ENCODE results near the gene PBX3.
"Not testable (repeated sequence)": the region's sequence is repeated elsewhere in the genome, so short reads cannot be mapped to it uniquely, and the experiment has no call there.

PBX3 gene

GRCh38 chr9:125779220-125779565, 32.0 kb downstream of the PBX3 start:
- not testable (repeated sequence) for H4K8ac ChIP-seq (ENCODE audit: low read depth, low read length); H3K4me2 ChIP-seq (ENCODE audit: low read length); DNase-seq; H3K79me1 ChIP-seq (ENCODE audit: low read length); H3K27ac ChIP-seq (ENCODE audit: low read depth, low read length); H2BK120ac ChIP-seq (ENCODE audit: low read depth, low read length); H4K5ac ChIP-seq (ENCODE audit: low read length); H3K18ac ChIP-seq (ENCODE audit: low read length); H3K36me3 ChIP-seq (ENCODE audit: control insufficient read depth, insufficient read depth, low read length); H3K23ac ChIP-seq (ENCODE audit: low read length); H3K4me3 ChIP-seq (ENCODE audit: low read length); H2AK5ac ChIP-seq (ENCODE audit: low read length); H2BK5ac ChIP-seq (ENCODE audit: low read length); H3K4me1 ChIP-seq (ENCODE audit: control insufficient read depth, low read depth, low read length); H3K27me3 ChIP-seq (ENCODE audit: insufficient read depth, low read length, poor library complexity); H2BK15ac ChIP-seq (replicated peaks; ENCODE audit: low read depth); H3K56ac ChIP-seq (ENCODE audit: low read length); H3K9ac ChIP-seq (ENCODE audit: low read length); H3K4ac ChIP-seq (ENCODE audit: low read depth, low read length)
- no CpG with 5 or more reads among the region's 5 CpGs for WGBS (ENCODE audit: extremely low coverage, insufficient coverage, low lambda C conversion rate)
- H3K79me2 ChIP-seq (ENCODE audit: control insufficient read depth, insufficient read depth, low read length) = peaks cover 12% of the 10 kb centered on the region

- H2BK15ac ChIP-seq (replicated peaks; ENCODE audit: low read depth) = no peak overlapping the region
- H3K4me1 ChIP-seq (ENCODE audit: control insufficient read depth, low read depth, low read length) = no peaks in the 10 kb centered on the region
- no peak overlapping the region for H3K4me3 ChIP-seq (ENCODE audit: low read length)
- H3K18ac ChIP-seq (ENCODE audit: low read length) = no peak overlapping the region
- H3K23ac ChIP-seq (ENCODE audit: low read length) = no peak overlapping the region
- no peak overlapping the region for H4K8ac ChIP-seq (ENCODE audit: low read depth, low read length)
- H2AK5ac ChIP-seq (ENCODE audit: low read length) = no peak overlapping the region
- no peak overlapping the region for H3K27ac ChIP-seq (ENCODE audit: low read depth, low read length)
- WGBS (ENCODE audit: extremely low coverage, insufficient coverage, low lambda C conversion rate) = no CpG with 5 or more reads among the region's 2 CpGs
- no peak overlapping the region for H2BK5ac ChIP-seq (ENCODE audit: low read length)
- no peak overlapping the region for H4K5ac ChIP-seq (ENCODE audit: low read length)
- H3K79me2 ChIP-seq (ENCODE audit: control insufficient read depth, insufficient read depth, low read length) = peaks cover 15% of the 10 kb centered on the region
- H2BK120ac ChIP-seq (ENCODE audit: low read depth, low read length) = no peak overlapping the region
- H3K36me3 ChIP-seq (ENCODE audit: control insufficient read depth, insufficient read depth, low read length) = no peaks in the 10 kb centered on the region
- H3K4me2 ChIP-seq (ENCODE audit: low read length) = no peak overlapping the region
- H3K56ac ChIP-seq (ENCODE audit: low read length) = no peak overlapping the region
- peaks cover 8% of the 10 kb centered on the region for H3K79me1 ChIP-seq (ENCODE audit: low read length)
- no peak for DNase-seq
- H3K9ac ChIP-seq (ENCODE audit: low read length) = no peak overlapping the region
- H3K27me3 ChIP-seq (ENCODE audit: insufficient read depth, low read length, poor library complexity) = no peaks in the 10 kb centered on the region
- H3K4ac ChIP-seq (ENCODE audit: low read depth, low read length) = no peak overlapping the region
These were observed 35.5 kb downstream of the PBX3 start for GRCh38 chr9:125782718-125783117.

DNA sequence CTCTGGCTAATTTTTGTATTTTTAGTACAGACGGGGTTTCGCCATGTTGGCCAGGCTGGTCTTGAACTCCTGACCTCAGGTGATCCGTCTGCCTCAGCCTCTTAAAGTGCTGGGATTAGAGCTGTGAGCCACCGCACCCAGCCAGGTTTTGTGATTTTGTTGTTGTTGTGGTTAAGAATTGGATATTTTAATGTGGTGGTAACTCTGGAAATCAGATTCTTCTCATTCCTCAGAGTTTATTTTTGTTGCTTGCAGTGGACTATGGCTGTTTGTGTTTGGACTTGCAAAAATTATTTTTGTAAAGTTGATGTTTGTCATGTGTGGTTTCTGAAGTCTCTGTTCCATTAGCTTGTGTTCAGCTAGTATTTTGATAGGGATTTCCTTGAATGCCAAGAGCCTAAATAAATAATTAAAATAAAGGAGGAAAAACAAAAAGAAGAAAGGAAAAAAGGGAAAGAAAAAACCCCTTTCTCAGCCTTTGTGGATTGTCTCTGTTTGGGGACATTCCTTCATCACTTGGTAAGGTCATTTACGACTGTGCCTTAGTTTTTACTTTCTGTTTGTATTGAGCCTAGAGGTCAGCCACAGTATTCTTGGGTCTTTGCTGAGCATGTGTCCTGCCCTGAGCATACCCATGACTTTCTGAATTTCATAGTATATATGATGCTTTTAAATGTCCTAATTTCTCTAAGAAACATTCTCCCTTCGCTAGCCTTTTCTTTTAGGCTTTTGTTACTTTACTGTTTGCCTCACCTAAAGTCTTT, 37.3 kb downstream of the PBX3 start:
- H2AK5ac ChIP-seq (ENCODE audit: low read length) = no peak overlapping the region
- H2BK5ac ChIP-seq (ENCODE audit: low read length) = no peak overlapping the region
- no peaks in the 10 kb centered on the region for H3K27me3 ChIP-seq (ENCODE audit: insufficient read depth, low read length, poor library complexity)
- no peak overlapping the region for H2BK120ac ChIP-seq (ENCODE audit: low read depth, low read length)
- no peaks in the 10 kb centered on the region for H3K4me1 ChIP-seq (ENCODE audit: control insufficient read depth, low read depth, low read length)
- no peak overlapping the region for H3K4ac ChIP-seq (ENCODE audit: low read depth, low read length)
- peaks cover 15% of the 10 kb centered on the region for H3K79me2 ChIP-seq (ENCODE audit: control insufficient read depth, insufficient read depth, low read length)
- H4K5ac ChIP-seq (ENCODE audit: low read length) = no peak overlapping the region
- H3K36me3 ChIP-seq (ENCODE audit: control insufficient read depth, insufficient read depth, low read length) = no peaks in the 10 kb centered on the region
- peaks cover 8% of the 10 kb centered on the region for H3K79me1 ChIP-seq (ENCODE audit: low read length)
- no peak for DNase-seq
- H4K8ac ChIP-seq (ENCODE audit: low read depth, low read length) = no peak overlapping the region
- no peak overlapping the region for H3K18ac ChIP-seq (ENCODE audit: low read length)
- H3K9ac ChIP-seq (ENCODE audit: low read length) = no peak overlapping the region
- H3K56ac ChIP-seq (ENCODE audit: low read length) = no peak overlapping the region
- no peak overlapping the region for H2BK15ac ChIP-seq (replicated peaks; ENCODE audit: low read depth)
- no peak overlapping the region for H3K27ac ChIP-seq (ENCODE audit: low read depth, low read length)
- no peak overlapping the region for H3K4me2 ChIP-seq (ENCODE audit: low read length)
- WGBS (ENCODE audit: extremely low coverage, insufficient coverage, low lambda C conversion rate) = no CpG with 5 or more reads among the region's 6 CpGs
- no peak overlapping the region for H3K4me3 ChIP-seq (ENCODE audit: low read length)
- H3K23ac ChIP-seq (ENCODE audit: low read length) = no peak overlapping the region

- H3K79me2 ChIP-seq (ENCODE audit: control insufficient read depth, insufficient read depth, low read length) = peaks cover 15% of the 10 kb centered on the region
- H2BK15ac ChIP-seq (replicated peaks; ENCODE audit: low read depth) = no peak overlapping the region
- no peak overlapping the region for H2BK120ac ChIP-seq (ENCODE audit: low read depth, low read length)
- no peak overlapping the region for H3K9ac ChIP-seq (ENCODE audit: low read length)
- H3K4me1 ChIP-seq (ENCODE audit: control insufficient read depth, low read depth, low read length) = no peaks in the 10 kb centered on the region
- no CpG with 5 or more reads among the region's 5 CpGs for WGBS (ENCODE audit: extremely low coverage, insufficient coverage, low lambda C conversion rate)
- H3K27ac ChIP-seq (ENCODE audit: low read depth, low read length) = no peak overlapping the region
- H3K4me3 ChIP-seq (ENCODE audit: low read length) = no peak overlapping the region
- H3K79me1 ChIP-seq (ENCODE audit: low read length) = peaks cover 8% of the 10 kb centered on the region
- no peaks in the 10 kb centered on the region for H3K36me3 ChIP-seq (ENCODE audit: control insufficient read depth, insufficient read depth, low read length)
- no peak overlapping the region for H4K5ac ChIP-seq (ENCODE audit: low read length)
- no peak overlapping the region for H4K8ac ChIP-seq (ENCODE audit: low read depth, low read length)
- H2AK5ac ChIP-seq (ENCODE audit: low read length) = no peak overlapping the region
- no peak for DNase-seq
- H3K23ac ChIP-seq (ENCODE audit: low read length) = no peak overlapping the region
- H3K27me3 ChIP-seq (ENCODE audit: insufficient read depth, low read length, poor library complexity) = no peaks in the 10 kb centered on the region
- no peak overlapping the region for H3K56ac ChIP-seq (ENCODE audit: low read length)
- no peak overlapping the region for H3K4me2 ChIP-seq (ENCODE audit: low read length)
- H2BK5ac ChIP-seq (ENCODE audit: low read length) = no peak overlapping the region
- no peak overlapping the region for H3K18ac ChIP-seq (ENCODE audit: low read length)
- no peak overlapping the region for H3K4ac ChIP-seq (ENCODE audit: low read depth, low read length)
These were observed 38.1 kb downstream of the PBX3 start for GRCh38 chr9:125785248-125785751.

DNA sequence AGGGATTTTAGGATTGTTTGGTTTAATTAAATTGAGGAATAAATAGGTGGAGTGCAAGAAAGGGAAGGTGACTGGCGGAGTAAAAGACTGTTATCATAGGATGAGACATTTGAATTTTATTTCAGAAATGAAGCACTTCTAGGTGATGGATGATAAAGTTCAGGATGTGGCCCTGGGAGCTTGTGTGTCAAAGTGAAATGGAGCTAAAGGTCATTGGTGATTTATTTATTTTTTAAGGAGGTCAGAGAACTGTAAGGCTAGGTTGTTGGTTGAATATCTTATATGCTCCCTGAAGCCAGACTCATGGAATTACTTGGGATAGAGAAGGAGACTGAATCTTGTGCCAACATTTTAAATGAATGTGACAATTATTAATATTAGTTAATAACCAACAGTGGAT, 40.5 kb downstream of the PBX3 start:
- H3K23ac ChIP-seq (ENCODE audit: low read length) = no peak overlapping the region
- H3K27me3 ChIP-seq (ENCODE audit: insufficient read depth, low read length, poor library complexity) = no peaks in the 10 kb centered on the region
- H3K4me3 ChIP-seq (ENCODE audit: low read length) = no peak overlapping the region
- 100% methylated on average over 1 of the region's 1 CpG for WGBS (ENCODE audit: extremely low coverage, insufficient coverage, low lambda C conversion rate)
- no peaks in the 10 kb centered on the region for H3K4me1 ChIP-seq (ENCODE audit: control insufficient read depth, low read depth, low read length)
- H3K27ac ChIP-seq (ENCODE audit: low read depth, low read length) = no peak overlapping the region
- DNase-seq = no peak
- H3K36me3 ChIP-seq (ENCODE audit: control insufficient read depth, insufficient read depth, low read length) = no peaks in the 10 kb centered on the region
- H2BK5ac ChIP-seq (ENCODE audit: low read length) = no peak overlapping the region
- peaks cover 8% of the 10 kb centered on the region for H3K79me1 ChIP-seq (ENCODE audit: low read length)
- no peak overlapping the region for H3K4me2 ChIP-seq (ENCODE audit: low read length)
- H3K56ac ChIP-seq (ENCODE audit: low read length) = no peak overlapping the region
- H4K8ac ChIP-seq (ENCODE audit: low read depth, low read length) = no peak overlapping the region
- H2BK15ac ChIP-seq (replicated peaks; ENCODE audit: low read depth) = no peak overlapping the region
- H3K18ac ChIP-seq (ENCODE audit: low read length) = no peak overlapping the region
- H3K79me2 ChIP-seq (ENCODE audit: control insufficient read depth, insufficient read depth, low read length) = peaks cover 15% of the 10 kb centered on the region
- H4K5ac ChIP-seq (ENCODE audit: low read length) = no peak overlapping the region
- H3K9ac ChIP-seq (ENCODE audit: low read length) = no peak overlapping the region
- no peak overlapping the region for H2BK120ac ChIP-seq (ENCODE audit: low read depth, low read length)
- no peak overlapping the region for H3K4ac ChIP-seq (ENCODE audit: low read depth, low read length)
- H2AK5ac ChIP-seq (ENCODE audit: low read length) = no peak overlapping the region

DNA sequence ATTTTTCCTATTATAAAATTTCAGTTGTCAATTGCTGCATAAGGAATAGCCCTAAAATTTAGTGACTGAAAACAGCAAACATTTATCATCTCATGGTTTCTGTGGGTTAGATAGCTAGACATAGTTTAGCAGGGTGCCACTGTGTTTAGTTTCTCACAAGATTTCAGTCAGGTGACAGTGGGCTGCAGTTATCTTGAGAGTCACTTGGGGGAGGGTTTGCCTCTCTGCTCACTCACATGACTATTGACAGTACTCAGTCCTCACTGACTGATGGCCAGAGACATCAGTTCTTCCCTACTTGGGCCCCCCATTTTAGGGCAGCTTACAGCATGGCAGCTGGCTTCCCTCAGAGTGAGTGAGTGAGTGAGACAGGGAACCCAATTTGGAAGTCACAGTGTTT, 42.0 kb downstream of the PBX3 start:
- no peak overlapping the region for H3K56ac ChIP-seq (ENCODE audit: low read length)
- H2BK5ac ChIP-seq (ENCODE audit: low read length) = no peak overlapping the region
- no peak overlapping the region for H3K4me3 ChIP-seq (ENCODE audit: low read length)
- H2AK5ac ChIP-seq (ENCODE audit: low read length) = no peak overlapping the region
- no peak overlapping the region for H3K4me2 ChIP-seq (ENCODE audit: low read length)
- no peaks in the 10 kb centered on the region for H3K4me1 ChIP-seq (ENCODE audit: control insufficient read depth, low read depth, low read length)
- H3K18ac ChIP-seq (ENCODE audit: low read length) = no peak overlapping the region
- H3K9ac ChIP-seq (ENCODE audit: low read length) = no peak overlapping the region
- peaks cover 11% of the 10 kb centered on the region for H3K79me2 ChIP-seq (ENCODE audit: control insufficient read depth, insufficient read depth, low read length)
- H2BK15ac ChIP-seq (replicated peaks; ENCODE audit: low read depth) = no peak overlapping the region
- H3K79me1 ChIP-seq (ENCODE audit: low read length) = peaks cover 8% of the 10 kb centered on the region
- no peak overlapping the region for H2BK120ac ChIP-seq (ENCODE audit: low read depth, low read length)
- DNase-seq = no peak
- H3K27ac ChIP-seq (ENCODE audit: low read depth, low read length) = no peak overlapping the region
- H4K8ac ChIP-seq (ENCODE audit: low read depth, low read length) = no peak overlapping the region
- no peaks in the 10 kb centered on the region for H3K36me3 ChIP-seq (ENCODE audit: control insufficient read depth, insufficient read depth, low read length)
- H3K4ac ChIP-seq (ENCODE audit: low read depth, low read length) = no peak overlapping the region
- no peaks in the 10 kb centered on the region for H3K27me3 ChIP-seq (ENCODE audit: insufficient read depth, low read length, poor library complexity)
- no peak overlapping the region for H4K5ac ChIP-seq (ENCODE audit: low read length)
- H3K23ac ChIP-seq (ENCODE audit: low read length) = no peak overlapping the region
